Stimulated activated naive CD8-positive, alpha-beta T cell treated with anti-CD3 and anti-CD28 coated beads, Interleukin-15, Interleukin-2, amounts not matched to agents 100 U/mL and 50 U/mL, for 24 hours (primary cell): ENCODE results near the gene LRBA.

Source experiments
- ATAC-seq: fragments of 150-1000 bp; cut with Tn5 transposase; one replicate; pipeline ENCODE4 v1.10.0; 2021
- DNase-seq: peaks from one replicate; pipeline ENCODE4 v3.0.0; 2021

LRBA gene

DNA sequence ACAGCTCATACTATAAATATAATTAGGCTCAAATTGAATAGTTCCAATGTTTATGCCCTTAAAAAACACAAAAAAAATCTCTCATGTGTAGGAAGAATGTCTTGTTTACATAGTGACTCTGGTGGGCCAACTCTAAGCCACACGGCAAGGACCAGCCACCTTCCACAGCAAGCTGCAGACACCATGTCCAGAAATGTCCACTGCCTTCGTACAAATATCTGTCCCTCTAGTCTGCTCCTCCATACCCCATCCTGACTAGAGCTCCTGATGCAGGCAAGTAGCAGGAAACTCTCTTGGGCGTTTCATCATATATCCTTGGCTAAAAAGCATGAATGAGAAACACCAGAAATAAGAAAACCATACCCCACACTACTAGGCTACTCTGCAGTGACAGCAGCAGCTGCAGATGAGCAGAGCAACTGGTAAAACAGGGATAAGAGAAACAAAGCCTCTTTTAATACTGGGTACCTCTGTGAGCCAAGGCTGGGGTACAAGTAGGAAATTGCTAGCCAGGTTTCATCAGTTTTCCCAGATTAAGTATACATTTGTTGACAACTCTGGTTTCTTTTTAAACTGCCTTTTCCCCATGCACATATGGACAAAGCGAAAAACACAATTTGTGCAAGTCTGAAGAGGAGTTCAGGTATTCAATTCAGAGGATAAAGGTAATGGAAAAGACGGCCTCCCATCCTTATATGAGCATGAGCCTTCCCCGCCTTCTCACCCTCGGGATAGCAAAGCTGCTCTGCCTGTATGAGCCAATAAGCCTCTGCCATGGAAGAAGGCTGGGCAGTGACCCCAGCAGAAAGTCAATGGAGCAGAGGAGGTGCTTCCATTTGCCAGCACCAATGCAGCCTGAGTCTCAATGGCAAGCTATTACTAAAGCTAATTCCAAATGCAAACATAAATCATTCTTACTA is 691.4 kb downstream of the LRBA start:
- ATAC-seq (no peak), DNase-seq (no peak)

DNA sequence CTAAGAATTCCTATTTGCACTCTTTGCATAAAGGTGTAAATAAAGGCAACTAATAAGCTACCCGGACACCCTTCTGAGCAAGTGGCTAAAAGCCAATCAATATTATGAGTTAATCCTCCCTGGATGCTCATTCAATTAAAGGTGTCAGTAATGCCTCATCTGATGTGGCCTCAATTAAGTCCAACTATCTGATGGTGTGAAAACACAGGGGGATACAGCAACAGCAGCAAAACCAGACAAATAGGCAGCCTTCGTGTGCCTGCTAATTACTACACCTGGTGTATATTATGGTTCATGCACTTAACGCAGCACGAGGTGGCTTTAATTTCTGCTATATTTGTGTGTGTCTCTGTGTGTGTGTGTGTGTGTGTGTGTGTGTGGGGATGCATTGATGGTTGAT is 692.4 kb downstream of the LRBA start:
- DNase-seq (no peak), ATAC-seq (no peak)

DNA sequence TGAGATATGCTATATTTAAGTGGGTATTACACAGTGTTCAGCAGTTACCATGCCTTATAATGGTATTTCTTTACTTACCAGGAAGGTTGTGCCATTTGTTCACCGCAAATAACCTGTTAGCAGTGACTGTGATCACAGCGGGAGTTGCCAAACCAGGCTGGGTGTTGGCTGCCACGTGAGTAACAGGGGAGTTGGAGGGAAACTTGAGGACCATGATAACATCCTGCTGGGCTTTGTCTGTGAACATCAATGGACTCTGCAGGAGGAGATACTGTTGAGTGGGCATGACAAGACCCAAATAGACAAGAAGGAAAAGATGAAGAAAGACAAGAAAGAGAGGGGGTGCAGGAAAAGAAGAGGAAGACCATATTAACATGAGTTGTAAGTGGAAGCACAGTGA is 694.0 kb downstream of the LRBA start:
- no peak for DNase-seq
- ATAC-seq, result no peak

DNA sequence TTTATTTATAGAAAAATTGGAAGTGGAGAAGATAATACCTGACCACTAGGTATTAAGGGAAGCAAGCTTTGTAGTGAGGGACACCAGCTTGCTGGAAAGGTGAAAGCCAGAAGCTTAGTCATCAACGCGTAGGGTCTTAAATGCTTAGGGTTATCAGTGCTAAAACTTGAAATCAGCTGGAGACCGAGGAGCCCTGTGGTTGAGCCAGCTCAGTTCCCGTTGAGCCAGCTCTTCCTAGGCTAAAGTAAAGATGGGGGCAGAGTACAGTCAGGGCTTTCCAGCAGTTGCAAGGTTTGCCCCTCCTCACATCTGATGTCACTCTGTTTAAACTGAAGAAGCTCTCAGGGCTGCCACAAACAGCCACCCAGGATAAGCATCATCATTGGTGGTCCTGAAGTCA is 696.1 kb downstream of the LRBA start:
- ATAC-seq (no peak), DNase-seq (no peak)

DNA sequence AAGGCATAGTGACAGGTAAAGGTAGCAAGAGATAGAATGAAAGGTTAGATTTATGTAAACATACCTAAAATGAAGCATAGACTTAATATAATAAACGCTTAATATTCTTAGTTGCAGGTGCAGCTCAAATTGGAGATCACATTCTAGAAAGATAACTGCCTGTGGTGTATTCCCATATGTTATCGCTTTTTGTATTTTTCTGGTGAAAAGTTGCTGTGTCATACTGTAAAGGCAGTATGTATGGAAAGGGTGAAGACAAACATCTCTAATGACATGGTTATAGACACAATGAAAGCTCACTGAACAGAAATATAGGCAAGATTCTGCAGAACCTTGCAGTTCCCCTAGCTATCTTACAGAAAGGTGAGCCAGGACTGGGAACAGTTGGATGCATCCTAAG is 696.6 kb downstream of the LRBA start:
- DNase-seq, result no peak
- ATAC-seq, result no peak

DNA sequence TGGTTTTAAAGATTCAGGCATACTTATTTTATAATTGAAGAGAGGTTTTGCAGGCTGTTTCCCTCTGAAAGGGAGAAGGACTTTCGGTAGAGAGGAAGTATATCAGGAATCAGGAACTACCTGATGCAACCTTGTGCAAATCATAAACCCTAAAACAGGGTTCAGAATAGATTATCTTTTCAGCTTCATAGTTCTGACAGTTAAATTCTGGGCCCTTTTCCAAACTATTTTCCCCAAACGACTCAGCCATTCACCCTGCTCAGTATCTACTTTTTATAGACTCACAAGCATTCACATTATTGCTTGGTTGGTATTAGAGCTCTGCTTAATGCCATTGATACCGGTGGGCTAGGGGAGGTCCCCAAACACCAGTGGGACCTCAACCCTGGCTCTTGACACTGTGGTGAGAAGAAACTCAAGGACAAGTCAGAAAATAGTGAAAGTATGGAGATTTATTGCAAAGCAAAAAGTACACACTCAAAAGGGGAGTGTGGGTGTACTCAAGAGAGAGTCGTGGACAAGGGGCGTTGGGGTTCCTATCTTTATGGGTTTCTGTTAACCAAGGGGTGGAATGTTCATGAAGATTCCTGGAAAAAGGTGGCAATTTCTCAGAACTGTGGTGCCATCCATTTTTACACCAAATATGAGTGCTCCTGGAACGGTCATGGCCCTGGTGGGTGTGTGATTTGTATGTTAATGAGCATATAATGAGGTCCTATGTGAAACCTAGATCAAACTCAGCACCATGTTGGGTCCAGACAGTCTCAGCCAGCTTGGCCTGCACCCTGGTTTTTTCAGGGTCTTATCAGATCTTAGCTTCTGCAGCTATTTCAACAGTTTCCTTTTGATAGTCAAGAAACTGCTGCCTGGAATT is 698.5 kb downstream of the LRBA start:
- DNase-seq, result no peak
- ATAC-seq, result no peak

DNA sequence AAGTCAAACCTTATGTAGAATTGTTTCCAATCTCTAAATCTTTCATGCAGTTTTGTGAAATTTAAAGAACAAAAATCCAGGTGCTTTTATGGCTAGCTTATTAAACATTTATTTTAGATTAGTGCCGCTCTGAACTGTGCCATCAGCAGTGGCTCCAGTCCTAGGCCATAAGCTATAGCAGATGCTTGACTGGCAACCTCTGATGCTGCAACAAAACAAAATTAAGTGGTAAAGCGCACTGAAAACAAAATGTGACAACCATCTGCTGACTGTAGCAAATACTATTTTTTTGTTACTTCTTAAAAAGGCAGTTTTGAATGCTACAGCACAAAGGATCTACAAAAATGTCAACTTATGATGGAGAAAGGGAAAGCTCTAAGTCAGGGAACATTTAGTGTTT is 699.4 kb downstream of the LRBA start:
- ATAC-seq, result no peak

DNA sequence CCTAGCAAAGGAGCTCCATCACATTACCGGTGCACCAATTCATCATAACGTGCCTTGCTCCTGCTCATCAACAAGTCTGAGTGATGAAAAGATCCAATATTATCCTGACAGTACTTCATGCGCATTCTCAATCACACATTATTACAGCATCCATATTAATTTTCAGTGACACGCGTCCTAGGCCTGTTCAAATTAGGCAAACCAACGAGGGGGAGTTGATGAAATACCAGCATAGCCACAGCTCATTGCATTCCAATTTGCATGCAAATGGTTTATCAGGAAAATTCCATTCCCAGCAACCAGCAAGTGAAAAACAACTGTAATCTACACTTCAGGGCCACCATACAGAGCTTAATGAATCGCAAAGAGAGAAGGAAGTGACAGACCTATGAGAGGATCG is 699.9 kb downstream of the LRBA start:
- DNase-seq, result no peak

More for the DNA sequence above, 699.4 kb downstream of the LRBA start:
- DNase-seq, result no peak

DNA sequence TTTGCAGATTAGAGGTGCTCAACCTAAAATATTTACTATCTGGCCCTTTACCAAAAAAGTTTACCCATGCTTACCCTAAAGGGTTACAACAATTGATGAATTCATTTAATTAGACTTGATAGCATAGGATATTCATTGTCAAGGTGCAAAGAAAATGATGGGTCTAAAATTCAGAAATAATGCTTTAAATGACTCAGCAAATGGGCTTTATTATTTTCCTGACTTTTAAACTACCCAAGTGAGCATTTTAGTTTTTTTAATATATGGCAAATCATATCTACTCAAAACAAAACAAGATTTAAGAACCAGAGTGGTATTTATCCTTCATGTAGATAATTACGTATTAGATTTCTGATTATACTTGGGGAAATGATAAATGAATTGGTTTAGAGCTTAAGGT is 701.1 kb downstream of the LRBA start:
- ATAC-seq, result no peak
- DNase-seq, result no peak

More for the DNA sequence above, 699.9 kb downstream of the LRBA start:
- ATAC-seq, result no peak

DNA sequence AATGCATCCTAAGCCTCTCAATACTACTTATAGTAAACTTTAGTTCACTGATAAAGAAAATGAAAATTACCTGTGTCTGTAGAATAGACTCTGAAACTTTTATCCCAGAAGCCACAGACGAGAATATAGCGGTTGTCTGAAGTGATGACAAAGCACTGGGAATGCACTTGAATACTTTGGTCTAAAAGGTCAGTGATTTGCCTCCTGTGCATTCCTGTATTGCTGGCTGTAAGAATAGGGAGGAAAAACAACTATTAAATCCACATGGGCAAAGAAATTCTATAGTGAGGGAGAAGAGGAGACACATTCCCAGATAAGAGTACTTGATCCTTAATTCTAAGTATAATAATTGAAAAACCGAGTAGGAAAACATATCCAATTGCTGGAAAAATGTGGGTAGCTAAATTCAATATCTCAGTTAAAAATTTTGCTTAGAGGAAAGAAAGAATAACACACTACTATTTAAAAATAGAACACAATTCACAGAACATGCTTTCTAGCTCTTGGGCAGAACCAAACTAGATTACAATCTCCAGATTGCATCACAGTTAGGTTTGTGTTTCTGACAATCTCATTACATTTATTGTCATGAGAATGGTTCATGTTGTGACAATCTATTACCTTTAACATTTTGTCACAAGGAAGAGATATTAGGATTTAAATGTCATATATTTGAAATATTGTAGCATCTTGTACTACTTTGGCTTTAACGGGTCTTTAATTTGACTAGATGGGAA is 704.8 kb downstream of the LRBA start:
- DNase-seq, result no peak
- no peak for ATAC-seq

DNA sequence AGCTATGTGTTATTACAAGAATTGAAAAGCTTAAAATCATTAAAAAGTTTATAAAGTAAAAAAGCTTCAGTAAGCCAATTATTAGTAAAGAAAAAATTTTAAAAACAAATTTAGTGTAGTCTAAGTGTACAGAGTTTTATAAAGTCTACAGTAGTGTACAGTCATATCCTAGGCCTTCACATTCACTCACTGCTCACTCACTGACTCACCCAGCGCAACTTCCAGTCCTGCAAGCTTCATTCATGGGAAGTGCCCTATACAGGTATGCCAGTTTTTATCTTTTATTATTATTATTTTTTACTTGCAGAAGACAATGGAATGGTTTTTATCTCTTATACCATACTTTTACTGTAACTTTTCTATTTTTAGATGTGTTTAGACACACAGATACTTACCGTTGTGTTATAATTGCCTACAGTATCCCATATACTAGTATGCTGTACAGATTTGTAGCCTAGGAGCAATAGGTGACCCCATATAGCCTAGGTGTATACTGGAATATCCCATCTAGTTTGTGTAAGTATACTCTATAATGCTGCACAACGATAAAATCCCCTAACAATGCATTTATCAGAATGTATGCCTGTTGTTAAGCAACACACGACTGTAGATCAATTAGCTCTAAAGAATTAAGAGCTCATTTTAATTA is 706.1 kb downstream of the LRBA start:
- DNase-seq (no peak), ATAC-seq (no peak)

DNA sequence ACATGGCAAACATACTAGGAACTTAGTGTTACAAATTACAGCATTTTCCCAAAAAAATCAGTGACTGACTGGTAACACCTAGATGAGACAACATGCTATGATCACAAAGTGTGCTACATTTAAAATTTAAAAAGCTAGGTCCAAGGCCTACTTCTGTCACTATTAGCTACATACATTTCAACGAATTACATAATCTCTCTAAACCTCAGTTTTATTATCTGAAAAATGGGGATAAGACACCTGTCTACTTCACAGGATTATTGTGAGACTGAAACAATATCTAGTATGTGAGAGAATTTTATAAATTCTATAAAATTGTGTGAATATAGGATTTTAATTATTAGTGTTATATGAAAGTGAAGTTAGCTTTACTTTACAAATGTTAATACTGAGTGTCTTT is 708.4 kb downstream of the LRBA start:
- no peak for ATAC-seq
- DNase-seq, result no peak

DNA sequence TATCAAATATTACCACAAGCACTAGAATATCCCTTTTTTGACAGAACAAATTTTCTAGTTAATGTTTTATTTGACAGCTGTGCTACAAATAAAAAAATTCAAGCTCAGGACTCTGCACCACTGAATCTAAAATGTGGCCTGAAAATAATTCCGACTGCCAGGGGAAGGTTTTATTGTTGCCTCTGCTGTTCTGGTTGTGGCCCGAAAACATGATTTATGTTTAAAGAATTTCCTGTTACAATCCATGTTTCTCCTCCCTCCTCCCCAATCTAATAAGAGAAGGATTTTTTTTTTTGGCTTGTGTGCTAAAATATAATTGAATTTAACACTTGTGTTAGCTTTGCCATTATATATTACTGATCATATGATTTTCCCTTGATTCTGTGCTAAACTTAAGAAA is 709.1 kb downstream of the LRBA start:
- ATAC-seq, result no peak

DNA sequence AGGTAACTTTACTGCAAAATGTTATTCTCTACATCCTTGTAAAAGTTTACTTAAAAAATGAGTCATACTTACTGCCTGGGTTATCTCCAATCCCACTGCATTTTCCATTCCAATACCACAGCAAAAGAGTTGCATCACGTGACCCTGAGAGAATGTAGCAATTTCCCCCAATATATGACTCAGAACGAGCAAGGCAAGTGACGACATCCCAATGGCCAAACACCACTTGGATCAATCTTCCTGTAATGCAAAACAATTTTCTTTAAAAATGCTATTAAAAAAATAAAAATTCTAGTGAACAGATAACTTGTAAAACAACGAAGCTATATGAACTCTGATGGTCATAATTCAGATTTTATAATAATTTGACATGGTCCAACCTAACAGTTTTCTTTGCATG is 712.5 kb downstream of the LRBA start:
- ATAC-seq (peak; percentile 59), DNase-seq (peak; percentile 30)

More for the DNA sequence above, 709.1 kb downstream of the LRBA start:
- no peak for DNase-seq

DNA sequence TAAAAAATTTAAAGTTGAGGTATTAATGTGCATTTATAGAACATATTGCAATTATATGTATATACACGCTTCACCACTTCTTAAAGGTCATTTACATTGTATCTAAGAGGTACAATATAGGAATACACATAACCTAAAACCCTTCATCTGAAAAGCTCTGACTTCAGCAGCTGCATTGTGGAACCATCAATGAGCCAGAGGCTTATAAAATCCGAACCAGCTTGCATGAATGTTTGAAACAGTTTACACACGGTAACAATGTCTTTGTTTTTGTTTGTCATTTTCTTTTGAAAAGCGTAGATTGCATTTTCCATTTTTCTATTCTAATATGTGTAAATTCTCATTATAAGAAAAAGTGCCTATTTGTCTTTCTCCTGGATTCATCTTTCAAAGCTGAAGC is 715.3 kb downstream of the LRBA start:
- ATAC-seq (no peak), DNase-seq (no peak)

DNA sequence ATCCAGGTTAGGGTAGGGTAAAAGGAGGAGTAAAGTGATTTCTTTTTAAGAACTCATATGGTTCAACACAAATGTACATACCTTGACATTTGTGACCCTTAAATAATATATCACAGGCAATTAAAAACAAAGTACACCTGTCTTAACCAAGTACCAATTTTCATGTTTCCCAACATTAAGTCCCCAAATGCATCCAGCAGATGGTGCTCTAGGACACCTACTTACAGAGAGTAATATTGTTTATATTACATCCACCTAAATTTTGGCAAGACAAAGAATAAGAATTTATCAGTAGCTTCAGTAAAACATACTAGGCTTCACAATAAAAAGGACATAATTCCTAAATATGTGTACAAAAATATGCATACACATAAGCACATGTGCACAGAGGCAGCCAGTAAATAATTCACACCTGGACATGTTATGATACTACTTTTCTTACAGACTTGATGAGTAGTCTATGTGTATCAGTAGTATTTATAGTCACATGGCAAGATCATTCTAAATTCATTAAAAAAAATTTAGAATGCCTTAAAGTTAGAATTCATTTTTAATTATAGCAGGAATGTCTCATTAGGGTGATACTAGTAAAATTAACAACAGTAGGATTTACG is 717.1 kb downstream of the LRBA start:
- no peak for ATAC-seq
- DNase-seq, result peak; percentile 32

DNA sequence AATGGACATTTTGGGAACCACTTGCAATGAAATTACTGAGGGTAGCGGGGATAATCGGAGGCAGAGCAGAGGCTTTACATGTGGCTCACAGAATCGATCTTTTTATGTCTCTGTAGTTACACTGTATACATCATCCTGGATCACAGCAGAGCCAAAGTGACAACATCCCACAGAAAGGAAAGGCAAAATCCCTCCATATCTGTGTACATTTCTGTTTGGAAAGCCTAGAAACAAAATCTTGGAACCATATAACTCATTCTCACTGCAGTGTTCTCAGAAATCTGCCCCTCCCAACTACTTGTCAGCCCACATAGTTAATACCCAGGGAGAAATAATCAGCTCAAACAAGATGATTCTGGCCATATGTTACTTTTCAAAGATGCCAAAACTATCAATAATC is 725.2 kb downstream of the LRBA start:
- ATAC-seq, result no peak
- DNase-seq, result no peak

DNA sequence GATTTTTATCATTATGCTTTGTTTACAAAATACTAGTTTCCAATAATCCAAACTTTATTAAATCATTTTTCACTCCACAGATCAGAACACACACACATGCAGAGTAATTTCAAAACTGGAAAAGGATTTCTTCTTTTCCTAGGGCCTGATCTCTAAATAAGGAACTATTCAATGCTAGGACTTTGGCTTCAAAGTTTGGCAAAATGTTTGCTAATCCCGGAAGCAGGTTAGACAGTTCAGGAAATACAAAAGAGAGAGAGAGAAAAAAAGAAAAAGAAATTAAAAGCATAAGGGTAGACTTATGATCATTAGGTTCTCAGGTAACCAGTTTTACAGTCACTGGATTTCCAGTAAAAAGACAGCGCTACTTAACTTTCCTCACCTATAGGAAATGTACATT is 725.9 kb downstream of the LRBA start:
- ATAC-seq, result no peak
- DNase-seq, result no peak

DNA sequence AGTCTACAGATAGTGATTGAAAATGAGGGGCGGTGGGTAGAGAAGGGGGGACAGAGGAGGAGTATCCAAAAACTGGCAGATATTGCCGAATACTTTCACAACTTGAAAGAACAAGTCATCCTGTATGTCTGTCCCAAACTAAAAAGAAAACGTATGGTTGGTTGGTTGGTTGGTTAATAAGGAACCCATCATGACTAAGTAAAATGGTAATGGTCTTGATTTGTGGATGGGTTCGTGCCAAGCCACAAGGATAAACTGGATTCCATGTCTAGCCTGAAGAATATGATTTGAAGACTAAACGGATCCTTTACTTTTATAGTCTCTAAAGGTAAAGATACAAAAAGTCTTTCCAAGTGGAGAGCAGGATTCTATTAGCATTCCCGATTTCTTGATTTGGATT is 728.4 kb downstream of the LRBA start:
- ATAC-seq (no peak), DNase-seq (no peak)

DNA sequence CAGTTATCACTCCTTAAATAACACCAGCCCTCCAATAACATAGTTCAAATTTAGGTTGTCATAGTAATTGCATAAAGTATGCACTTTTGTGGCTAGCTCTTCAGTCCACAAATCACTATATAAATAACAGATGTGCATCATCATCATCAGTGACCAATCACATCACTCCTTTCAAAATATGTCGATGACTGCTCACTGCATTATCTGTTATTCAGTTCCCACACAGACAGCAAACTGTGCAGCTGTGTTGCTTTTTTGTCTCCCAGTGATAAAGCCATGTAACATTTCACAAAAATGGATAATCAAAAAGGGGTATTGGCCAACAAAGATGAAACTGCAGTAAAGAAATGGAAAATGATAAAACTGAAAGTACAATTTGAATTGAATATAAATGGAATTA is 731.4 kb downstream of the LRBA start:
- ATAC-seq (no peak), DNase-seq (no peak)

DNA sequence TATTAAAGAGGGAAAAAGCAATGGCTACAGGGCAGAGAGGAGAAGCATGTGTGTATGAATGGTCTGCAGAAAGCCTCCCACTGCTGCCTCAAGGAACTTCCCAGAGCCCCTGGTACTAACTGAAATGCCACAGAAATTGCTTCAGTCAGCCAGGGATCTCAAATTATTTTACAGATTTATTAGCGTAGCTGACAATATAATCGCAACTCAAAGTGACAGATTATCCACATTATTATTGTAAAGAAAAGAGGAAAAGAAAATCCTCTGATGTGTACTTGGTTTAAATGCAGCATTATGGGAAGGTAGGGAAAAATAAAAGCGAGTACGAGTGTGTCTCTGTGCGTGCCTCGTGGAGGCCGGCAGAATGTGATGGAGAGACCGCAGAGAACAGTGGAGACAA is 734.1 kb downstream of the LRBA start:
- no peak for DNase-seq
- no peak for ATAC-seq
